ENCODE results near the gene CDC5L. TPM values are rescaled to one million over a fixed set of nuclear protein-coding genes. Genes with fewer than 3 reads are reported as not detected.

Gene CDC5L
- total and polyA plus RNA-seq, 11 donors = 5.8 to 24.8 (median 18.5) TPM

GRCh38 chr6:44478591-44479254 lies 91.2 kb downstream of the CDC5L start:
- WGBS, 4 donors = 79 to 87% (median 83%) methylated on average over 11 of the region's 11 CpGs
- no peak for ATAC-seq
- intact Hi-C loops (cut with DNase I) = loop anchor here (5.0 to 10.0 kb wide), 11 partner anchors 116 to 1446 kb away; no protein-coding TSS in a partner anchor
- Histone ChIP-seq H3K4me3 (no peak overlapping the region), H3K27ac (no peak overlapping the region), H3K9me3 (no peaks in the 10 kb centered on the region), H3K36me3 (no peaks in the 10 kb centered on the region), H3K27me3 (peaks cover 0 to 5% (median 0%) of the 10 kb centered on the region in 9 donors), H3K4me1 (peaks cover 0 to 20% (median 7%) of the 10 kb centered on the region in 12 donors)
- DNase-seq = no peak
- TF ChIP-seq CTCF (IDR thresholded peaks at IDR 0.05) (no peak), POLR2A (IDR thresholded peaks at IDR 0.05) (no peak)

GRCh38 chr6:44480097-44480541 lies 92.6 kb downstream of the CDC5L start:
- Histone ChIP-seq H3K4me3 (no peak overlapping the region), H3K36me3 (no peaks in the 10 kb centered on the region), H3K4me1 (peaks cover 0 to 20% (median 7%) of the 10 kb centered on the region in 12 donors), H3K27ac (peak overlapping the region in 2 of 12 donors; percentile 24 to 30), H3K9me3 (no peaks in the 10 kb centered on the region), H3K27me3 (peaks cover 0 to 5% (median 0%) of the 10 kb centered on the region in 9 donors)
- intact Hi-C loops (cut with DNase I) = no loop called here
- TF ChIP-seq CTCF (IDR thresholded peaks at IDR 0.05) (no peak), POLR2A (IDR thresholded peaks at IDR 0.05) (no peak)
- WGBS, 4 donors = 77 to 82% (median 79%) methylated on average over 12 to 13 of the region's 13 CpGs
- DNase-seq (no peak), ATAC-seq (no peak)

GRCh38 chr6:44481056-44481455 lies 93.5 kb downstream of the CDC5L start:
- H3K27me3 ChIP-seq = peaks cover 0 to 5% (median 0%) of the 10 kb centered on the region in 9 donors
- H3K27ac ChIP-seq = peak overlapping the region in 3 of 12 donors; percentile 8 to 37 (median 24)
- no peaks in the 10 kb centered on the region for H3K9me3 ChIP-seq
- H3K4me3 ChIP-seq = no peak overlapping the region
- DNase-seq (no peak), ATAC-seq (no peak)
- WGBS, 4 donors = 90 to 93% (median 91%) methylated on average over 6 of the region's 6 CpGs
- peaks cover 0 to 12% (median under 1%) of the 10 kb centered on the region in 12 donors for H3K4me1 ChIP-seq
- no peaks in the 10 kb centered on the region for H3K36me3 ChIP-seq
- intact Hi-C loops (cut with DNase I) = no loop called here
- TF ChIP-seq POLR2A (IDR thresholded peaks at IDR 0.05) = no peak
- no peak for TF ChIP-seq CTCF (IDR thresholded peaks at IDR 0.05)

GRCh38 chr6:44481760-44482159 lies 94.3 kb downstream of the CDC5L start:
- Histone ChIP-seq H3K36me3 (no peaks in the 10 kb centered on the region), H3K27me3 (peaks cover 0 to 5% (median 0%) of the 10 kb centered on the region in 9 donors), H3K9me3 (no peaks in the 10 kb centered on the region), H3K4me1 (peaks cover 0 to 9% (median 0%) of the 10 kb centered on the region in 12 donors), H3K27ac (peak overlapping the region in 3 of 12 donors; percentile 24 to 37 (median 24)), H3K4me3 (no peak overlapping the region)
- DNase-seq (no peak), ATAC-seq (peak in 1 of 4 donors; percentile 37)
- TF ChIP-seq POLR2A (IDR thresholded peaks at IDR 0.05) = no peak
- no peak for TF ChIP-seq CTCF (IDR thresholded peaks at IDR 0.05)
- intact Hi-C loops (cut with DNase I) = no loop called here
- WGBS, 4 donors = 75 to 85% (median 80%) methylated on average over 9 of the region's 9 CpGs

Data from heart left ventricle (tissue), 16 donors.